Pancreas (tissue), 10 donors: ENCODE data around the gene ZBTB48. TPM values are rescaled to one million over a fixed set of nuclear protein-coding genes. Genes with fewer than 3 reads are reported as not detected.

Source experiments
- ATAC-seq, 4 donors: fragments of 200-7000 bp; cut with Tn5 transposase; one replicate each; pipeline versions ENCODE4 v1.8.0 to v1.9.1; 2020; ENCODE audit warnings: mild to moderate bottlenecking in 4 of 4, moderate library complexity in 4 of 4
- DNase-seq, 6 donors: peaks; one replicate each; pipeline ENCODE4 v3.0.0-alpha.2; 2020
- FAIRE-seq: peaks from 2 replicates; lab custom pipeline; 2012; peaks lifted over from hg19 to GRCh38; lab: Jason Lieb, UNC
- H3K27ac ChIP-seq, 4 donors: fragments of 200-600 bp; sonication (generic); 1 replicate in 3 of 4; 2 replicates in 1 of 4; pipeline versions ENCODE4 v1.5.0 to v1.8.0; 2020
- H3K27me3 ChIP-seq, 4 donors: fragments of 200-600 bp; one replicate each; pipeline ENCODE4 v1.8.0; 2021
- H3K36me3 ChIP-seq, 3 donors: fragments of 200-600 bp; sonication (generic) in 1 of 3; one replicate each; pipeline versions ENCODE4 v1.5.0 to v1.8.0; 2020 to 2021
- H3K4me1 ChIP-seq, 3 donors: fragments of 200-600 bp; one replicate each; pipeline ENCODE4 v1.8.0; 2021
- H3K4me3 ChIP-seq, 4 donors: fragments of 200-600 bp; sonication (generic) in 2 of 4; one replicate each; pipeline versions ENCODE4 v1.5.0 to v1.8.0; 2020 to 2021
- H3K9me3 ChIP-seq, 4 donors: fragments of 200-600 bp; one replicate each; pipeline ENCODE4 v1.8.0; 2021
- WGBS, 2 donors: extraction: QIAGEN DNeasy Blood & Tissue Kit; methylation state at CpG; one replicate each; pipeline ENCODE4 v1.1.7; 2013; 5-methylcytosine and 5-hydroxymethylcytosine counted together
- intact Hi-C, 3 donors: fragments of 100-400 bp; cut with DNase I; formaldehyde crosslinking; loops; one replicate each; pipeline versions ENCODE4 v1.11.1 to v1.14.2; 2022
- polyA plus RNA-seq, 2 donors: library from polyadenylated mRNA; stranded (reverse); fragments of 200-250 nt; gene quantifications; one replicate each; pipeline ENCODE4 v1.2.3, GENCODE V29; 2013
- total RNA-seq, 6 donors: library from RNA; stranded (reverse); fragmentation: NEBNext Ultra II Directional in 4 of 6; extraction: Animal tissue kit (Norgen Biotek cat#: 25700) in 4 of 6; gene quantifications; one replicate each; pipeline versions ENCODE4 v1.2.1 to v1.2.4, GENCODE V29; 2021 to 2023
- TF ChIP-seq, protein P1 (sequence below), 4 donors: fragments of 200-600 bp; sonication (generic) in 3 of 4; IDR thresholded peaks; one replicate each; pipeline versions ENCODE4 v1.5.0 to v1.8.0; 2021; ENCODE audit warnings: antibody characterized with exemption in 4 of 4
- donor health status: healthy with polysubstance abuse.
- donor health status: DM: no; HTN: no; CAD: no; lungs with moderate emphysema.
- donor health status: DM: no; HTN: no; CAD: no.
- donor health status: control.
- donor health status: control.
- donor health status: Bipolar disorder and iron deficiency.
- donor health status: DM: yes; HTN: yes; CAD: no.
- donor health status: DM: no; HTN: no; CAD: no.
- donor health status: DM: no; HTN: no; CAD: no.
- donor health status: DM: yes; HTN: yes; CAD: no.

The ZBTB48 gene
- total and polyA plus RNA-seq, 8 donors = 15.2 to 143 (median 18.4) TPM

DNA sequence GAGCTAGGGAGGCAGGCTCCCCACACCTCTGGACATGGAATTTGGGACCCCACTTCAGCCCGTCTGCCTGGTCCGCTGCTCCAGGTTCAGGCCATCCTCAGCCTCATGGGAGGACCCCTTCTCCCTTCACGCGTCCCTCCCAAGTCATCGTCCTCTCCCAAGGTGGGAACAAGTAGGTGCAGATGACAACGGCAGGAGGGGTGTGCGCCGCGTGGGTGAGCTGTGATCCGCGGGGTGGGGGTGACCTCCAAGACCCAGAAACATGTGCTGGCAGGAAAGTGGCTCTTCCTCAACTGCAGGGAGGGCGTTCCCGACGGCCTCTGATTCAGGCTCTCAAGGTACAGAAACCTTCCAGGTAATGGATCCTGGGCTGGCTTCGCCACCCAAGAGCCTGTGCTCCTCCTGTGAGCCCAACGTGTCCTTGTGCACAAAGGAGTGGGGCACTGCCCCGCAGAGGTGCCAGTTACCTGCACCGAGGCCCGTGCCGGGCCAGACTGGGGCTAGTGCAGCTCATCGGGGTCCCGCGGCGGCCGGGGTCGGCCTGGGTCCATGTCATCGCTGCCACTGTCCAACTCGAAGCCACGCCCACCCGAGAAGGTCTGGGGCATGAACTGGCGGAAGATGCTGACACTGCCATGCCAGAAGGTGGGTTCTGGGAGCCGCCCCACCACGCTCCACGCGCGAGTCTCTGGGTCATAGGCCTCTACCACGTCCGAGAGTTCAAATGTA lies 13.2 kb downstream of the ZBTB48 start:
- Histone ChIP-seq H3K9me3 (no peaks in the 10 kb centered on the region), H3K4me1 (peaks cover 0 to 9% (median 8%) of the 10 kb centered on the region in 3 donors), H3K27ac (no peak overlapping the region), H3K4me3 (no peak overlapping the region), H3K27me3 (no peaks in the 10 kb centered on the region), H3K36me3 (peaks cover 6 to 73% (median 65%) of the 10 kb centered on the region in 3 donors)
- TF ChIP-seq, protein P1, sequence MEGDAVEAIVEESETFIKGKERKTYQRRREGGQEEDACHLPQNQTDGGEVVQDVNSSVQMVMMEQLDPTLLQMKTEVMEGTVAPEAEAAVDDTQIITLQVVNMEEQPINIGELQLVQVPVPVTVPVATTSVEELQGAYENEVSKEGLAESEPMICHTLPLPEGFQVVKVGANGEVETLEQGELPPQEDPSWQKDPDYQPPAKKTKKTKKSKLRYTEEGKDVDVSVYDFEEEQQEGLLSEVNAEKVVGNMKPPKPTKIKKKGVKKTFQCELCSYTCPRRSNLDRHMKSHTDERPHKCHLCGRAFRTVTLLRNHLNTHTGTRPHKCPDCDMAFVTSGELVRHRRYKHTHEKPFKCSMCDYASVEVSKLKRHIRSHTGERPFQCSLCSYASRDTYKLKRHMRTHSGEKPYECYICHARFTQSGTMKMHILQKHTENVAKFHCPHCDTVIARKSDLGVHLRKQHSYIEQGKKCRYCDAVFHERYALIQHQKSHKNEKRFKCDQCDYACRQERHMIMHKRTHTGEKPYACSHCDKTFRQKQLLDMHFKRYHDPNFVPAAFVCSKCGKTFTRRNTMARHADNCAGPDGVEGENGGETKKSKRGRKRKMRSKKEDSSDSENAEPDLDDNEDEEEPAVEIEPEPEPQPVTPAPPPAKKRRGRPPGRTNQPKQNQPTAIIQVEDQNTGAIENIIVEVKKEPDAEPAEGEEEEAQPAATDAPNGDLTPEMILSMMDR (IDR thresholded peaks at IDR 0.05) = no peak
- DNase-seq (no peak), ATAC-seq (no peak), FAIRE-seq (no peak)
- intact Hi-C loops = loop anchor here in 1 of 3 donors (10.0 kb wide), 1 partner anchor 58 kb away; no protein-coding TSS in a partner anchor
- 89 to 90% methylated on average over 38 of the region's 38 CpGs for WGBS, 2 donors

DNA sequence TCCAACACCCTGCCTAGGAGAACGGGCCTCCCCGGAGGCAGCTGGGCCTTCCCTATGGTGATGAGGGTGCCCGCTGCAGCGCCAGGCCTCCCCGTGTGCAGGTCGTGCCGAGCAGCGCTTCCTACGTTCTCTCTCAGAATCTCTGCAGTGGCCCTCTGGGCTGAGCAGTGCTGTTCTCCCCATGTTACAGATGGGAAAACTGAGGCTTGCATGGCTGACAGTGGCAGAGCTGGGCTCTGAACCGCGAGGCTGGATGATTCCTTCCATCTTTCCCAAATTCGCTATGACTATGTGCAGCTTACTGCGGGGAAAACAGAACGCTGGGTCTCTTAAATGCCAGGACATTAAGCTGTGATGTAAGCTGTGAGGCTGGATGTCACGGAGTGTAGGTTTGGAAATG lies 14.0 kb downstream of the ZBTB48 start:
- Histone ChIP-seq H3K36me3 (peaks cover 6 to 77% (median 59%) of the 10 kb centered on the region in 3 donors), H3K4me1 (peaks cover 0 to 14% (median 8%) of the 10 kb centered on the region in 3 donors), H3K9me3 (no peaks in the 10 kb centered on the region), H3K27ac (no peak overlapping the region), H3K27me3 (no peaks in the 10 kb centered on the region), H3K4me3 (no peak overlapping the region)
- no peak for DNase-seq
- WGBS, 2 donors = 94% methylated on average over 13 to 15 of the region's 15 CpGs
- ATAC-seq = no peak
- intact Hi-C loops = loop anchor here in 1 of 3 donors (10.0 kb wide), 1 partner anchor 59 kb away; no protein-coding TSS in a partner anchor
- no peak for FAIRE-seq
- TF ChIP-seq, protein P1 (IDR thresholded peaks at IDR 0.05) = no peak

DNA sequence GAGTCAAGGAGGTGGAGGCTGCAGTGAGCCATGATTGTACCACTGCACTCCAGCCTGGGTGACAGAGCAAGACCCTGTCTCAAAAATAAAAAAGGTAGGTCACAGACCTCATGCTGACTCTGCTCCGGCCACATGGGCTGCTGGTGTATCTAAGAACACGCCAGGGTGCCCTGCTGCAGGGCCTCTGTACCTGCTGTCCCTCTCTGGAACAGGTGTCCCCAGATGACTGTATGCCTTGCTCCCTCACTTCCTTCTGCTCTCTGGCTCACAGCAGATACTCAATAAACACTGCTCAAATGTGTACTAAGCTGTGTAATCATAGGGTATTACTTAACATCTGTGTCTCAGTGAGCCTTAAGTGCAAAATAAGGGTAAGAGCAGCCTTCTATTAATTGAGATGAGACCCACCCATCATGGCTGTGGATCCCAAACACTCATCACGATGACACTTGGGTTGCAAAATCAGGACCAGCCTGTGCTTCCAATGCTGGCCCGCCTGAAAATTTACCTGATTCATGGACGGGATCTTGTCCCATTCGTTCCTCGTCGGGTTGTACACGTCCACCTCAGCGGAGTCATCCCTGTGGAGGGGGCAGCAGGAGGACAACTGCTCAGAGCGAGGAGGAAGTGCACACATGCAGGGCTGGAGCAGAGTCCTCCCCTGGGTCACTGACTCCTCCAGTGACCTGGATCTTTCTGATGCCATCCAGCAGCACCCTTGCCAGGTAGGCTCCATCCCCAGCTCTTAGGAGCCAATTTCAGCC lies 15.4 kb downstream of the ZBTB48 start:
- WGBS, 2 donors = 87% methylated on average over 11 of the region's 11 CpGs

DNA sequence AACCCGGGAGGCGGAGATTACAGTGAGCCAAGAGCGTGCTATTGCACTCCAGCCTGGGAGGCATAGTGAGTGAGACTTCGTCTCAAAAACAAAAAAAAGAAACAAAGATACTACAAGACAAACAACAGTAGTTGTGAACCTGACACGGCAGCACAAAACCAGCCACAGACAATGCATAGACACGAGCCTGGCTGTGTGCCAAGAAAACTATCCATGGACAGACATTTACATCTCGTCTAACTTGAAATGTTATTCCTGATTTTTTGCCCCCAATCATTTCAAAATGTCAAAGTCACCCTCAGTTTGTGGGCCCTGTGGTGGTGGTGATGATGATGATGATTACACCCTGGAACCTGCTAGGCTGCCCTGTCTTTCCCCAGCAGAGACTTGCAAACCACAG lies 16.6 kb downstream of the ZBTB48 start:
- DNase-seq = no peak
- peaks cover 0 to 33% (median 8%) of the 10 kb centered on the region in 3 donors for H3K4me1 ChIP-seq
- WGBS, 2 donors = 51 to 55% methylated on average over 7 of the region's 7 CpGs
- H3K27ac ChIP-seq = no peak overlapping the region
- no peak for FAIRE-seq
- intact Hi-C loops = loop anchor here in 1 of 3 donors (10.0 kb wide), 1 partner anchor 62 kb away; no protein-coding TSS in a partner anchor
- no peak overlapping the region for H3K4me3 ChIP-seq
- peaks cover 6 to 68% (median 48%) of the 10 kb centered on the region in 3 donors for H3K36me3 ChIP-seq
- H3K9me3 ChIP-seq = no peaks in the 10 kb centered on the region
- TF ChIP-seq, protein P1 (IDR thresholded peaks at IDR 0.05) = no peak
- H3K27me3 ChIP-seq = no peaks in the 10 kb centered on the region
- no peak for ATAC-seq

More for the DNA sequence above, 15.4 kb downstream of the ZBTB48 start:
- peak in 2 of 4 donors; percentile 28 to 46 for ATAC-seq
- H3K36me3 ChIP-seq = peaks cover 6 to 69% (median 48%) of the 10 kb centered on the region in 3 donors
- no peaks in the 10 kb centered on the region for H3K27me3 ChIP-seq
- no peak for FAIRE-seq
- H3K4me1 ChIP-seq = peaks cover 0 to 27% (median 8%) of the 10 kb centered on the region in 3 donors
- TF ChIP-seq, protein P1 (IDR thresholded peaks at IDR 0.05) = no peak
- H3K4me3 ChIP-seq = no peak overlapping the region
- H3K27ac ChIP-seq = no peak overlapping the region
- intact Hi-C loops = loop anchor here in 1 of 3 donors (10.0 kb wide), 1 partner anchor 60 kb away; no protein-coding TSS in a partner anchor
- no peaks in the 10 kb centered on the region for H3K9me3 ChIP-seq
- no peak for DNase-seq
